Activated effector memory CD4-positive, alpha-beta T cell treated with Interleukin-2 at 50 U/mL for 16 hours (primary cell): ENCODE measurements around the gene WWTR1.

ENCODE experiments used
- DNase-seq: peaks from one replicate; pipeline ENCODE4 v3.0.0-alpha.2; 2020

WWTR1 gene

DNA sequence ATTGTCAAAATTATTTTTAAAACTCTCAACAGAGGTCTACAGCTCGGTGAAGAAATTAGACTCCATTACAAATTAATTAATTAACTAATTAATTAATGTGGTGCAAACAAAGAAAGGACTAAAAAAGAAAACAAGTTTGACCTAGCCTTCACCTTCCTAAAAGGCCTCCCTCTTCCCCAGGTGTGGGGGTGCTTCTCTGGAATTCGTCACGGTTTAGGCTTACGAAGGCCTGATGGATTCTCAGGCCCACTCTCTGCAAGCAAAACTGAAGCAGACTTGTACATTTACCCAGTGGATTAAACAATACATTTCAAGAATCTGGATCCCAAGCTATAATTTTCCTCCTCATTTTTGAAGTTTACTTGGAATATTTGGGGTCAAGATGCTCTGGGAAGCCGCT lies 94.7 kb downstream of the WWTR1 start:
- no peak for DNase-seq

DNA sequence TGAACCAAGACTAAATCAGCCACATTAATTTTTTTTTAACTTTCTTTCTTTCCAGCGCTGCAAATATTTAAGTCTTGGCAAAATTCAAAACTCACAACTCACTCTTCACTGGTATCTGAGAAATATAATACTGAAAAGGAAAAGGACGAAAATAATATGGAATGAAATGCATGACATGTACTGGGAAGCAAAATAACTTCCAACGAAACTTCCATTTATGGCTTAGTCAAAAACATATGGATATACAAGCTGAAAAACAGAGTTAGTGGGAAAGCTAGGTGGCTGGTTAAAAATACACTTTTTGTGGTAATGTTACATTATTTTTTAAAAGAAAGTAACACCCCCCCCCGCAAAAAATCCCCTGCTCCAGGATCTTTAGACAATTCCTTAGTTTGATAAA lies 97.2 kb downstream of the WWTR1 start:
- DNase-seq = no peak

DNA sequence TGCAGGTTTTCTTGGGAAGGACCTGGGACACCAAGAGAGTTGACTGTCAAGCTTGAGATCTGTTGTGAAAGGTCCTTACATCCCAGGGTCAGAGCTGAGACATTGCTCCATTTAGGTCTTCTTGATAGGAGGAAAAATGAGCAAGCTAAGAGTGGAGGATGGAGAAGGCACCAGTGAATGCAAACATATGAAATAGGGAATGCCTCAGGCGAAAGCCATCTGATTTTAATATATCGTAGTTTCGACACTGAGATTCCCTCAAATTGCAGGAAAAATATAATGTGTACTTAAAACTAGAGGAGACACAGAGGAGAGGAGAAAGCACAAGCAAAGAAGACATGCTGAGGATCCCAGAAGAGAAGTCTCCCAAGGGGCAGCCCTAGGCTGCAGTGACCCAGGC lies 97.8 kb downstream of the WWTR1 start:
- DNase-seq = no peak

DNA sequence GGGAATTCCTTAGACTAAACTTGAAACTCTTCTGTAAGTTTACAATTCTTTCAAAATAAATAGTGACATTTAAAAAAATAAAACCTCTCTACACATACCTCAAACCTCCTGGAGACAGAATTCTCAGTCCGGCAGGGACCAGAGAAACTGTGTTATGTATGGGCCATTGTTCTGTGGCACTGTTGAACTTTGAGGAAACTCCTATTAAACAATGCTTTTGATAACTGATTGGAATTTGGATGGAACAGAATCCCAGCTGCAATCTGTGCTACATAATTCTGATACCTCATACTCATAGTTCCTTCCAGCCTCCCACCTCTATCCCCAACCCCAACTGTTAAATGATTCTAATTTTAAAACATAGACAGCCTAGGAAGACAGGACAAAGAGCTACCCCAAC lies 98.3 kb downstream of the WWTR1 start:
- DNase-seq = no peak

DNA sequence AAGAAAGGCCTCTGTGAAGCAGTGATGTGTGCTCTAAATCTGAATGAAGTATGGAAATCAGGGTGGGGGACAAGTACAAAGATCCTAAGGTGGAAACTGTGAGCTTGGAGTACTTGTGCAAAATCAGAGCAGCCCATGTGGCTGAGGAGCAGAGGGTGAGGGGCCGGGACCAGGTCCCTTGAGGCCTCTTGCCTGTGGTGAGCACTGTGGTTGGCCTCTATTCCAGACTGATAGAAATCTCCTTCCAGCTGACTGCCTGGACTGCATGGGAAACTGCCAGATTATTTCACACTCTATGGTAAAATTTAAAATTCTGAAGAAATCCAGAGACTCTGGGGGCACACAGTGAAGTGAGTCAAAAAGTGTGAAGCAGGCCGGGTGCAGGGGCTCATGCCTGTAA lies 101.9 kb downstream of the WWTR1 start:
- no peak for DNase-seq

DNA sequence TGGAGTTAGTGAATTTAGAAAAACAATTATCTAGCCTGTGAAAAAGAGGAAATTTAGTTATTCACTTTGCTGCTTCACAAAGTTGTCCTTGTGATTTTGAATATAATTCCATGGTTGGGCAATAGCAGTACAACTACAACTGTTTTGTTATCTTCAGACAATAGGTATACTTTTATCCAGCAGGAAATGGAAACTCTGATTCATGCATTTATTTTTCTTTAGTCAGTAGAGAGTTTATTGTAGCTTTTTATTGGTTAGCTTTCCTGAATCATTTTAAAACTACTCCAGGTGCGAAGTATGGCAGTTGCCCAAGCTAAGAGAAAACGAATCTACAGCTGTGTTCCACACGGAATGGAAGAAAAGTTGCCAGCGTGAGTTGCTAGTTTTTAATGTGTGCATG lies 103.0 kb downstream of the WWTR1 start:
- DNase-seq = no peak

DNA sequence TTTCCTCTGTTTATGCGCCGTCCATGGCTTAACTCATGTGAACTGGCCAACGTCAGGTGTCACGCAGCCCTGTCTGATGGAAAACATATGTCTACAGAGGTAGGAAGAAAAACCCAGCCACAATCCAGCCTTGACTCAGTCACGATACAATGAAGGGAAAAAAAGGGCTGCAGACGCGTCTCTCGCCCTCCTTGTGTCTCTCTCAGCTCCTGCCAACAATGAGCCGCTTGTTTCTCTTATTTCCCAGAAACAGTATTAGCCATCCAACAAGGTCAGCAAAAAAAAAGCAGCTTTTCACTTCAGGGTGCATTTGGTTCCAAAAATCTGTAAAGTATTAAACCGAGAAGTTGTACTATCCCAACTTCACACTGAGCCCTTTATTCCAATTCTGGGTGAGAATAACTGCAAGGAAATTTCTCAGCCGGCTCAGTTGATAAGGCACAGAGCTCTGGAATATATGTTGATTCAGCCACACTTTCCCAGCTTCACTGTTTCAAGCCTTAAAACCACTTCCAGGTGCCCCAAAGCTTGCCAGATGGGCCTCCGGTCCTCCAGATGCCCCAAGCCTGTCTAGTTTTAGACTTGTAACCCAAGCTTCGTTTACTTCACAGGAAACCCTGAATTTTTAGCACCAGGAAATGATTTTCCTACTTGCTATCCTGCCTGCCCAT lies 103.9 kb downstream of the WWTR1 start:
- no peak for DNase-seq

DNA sequence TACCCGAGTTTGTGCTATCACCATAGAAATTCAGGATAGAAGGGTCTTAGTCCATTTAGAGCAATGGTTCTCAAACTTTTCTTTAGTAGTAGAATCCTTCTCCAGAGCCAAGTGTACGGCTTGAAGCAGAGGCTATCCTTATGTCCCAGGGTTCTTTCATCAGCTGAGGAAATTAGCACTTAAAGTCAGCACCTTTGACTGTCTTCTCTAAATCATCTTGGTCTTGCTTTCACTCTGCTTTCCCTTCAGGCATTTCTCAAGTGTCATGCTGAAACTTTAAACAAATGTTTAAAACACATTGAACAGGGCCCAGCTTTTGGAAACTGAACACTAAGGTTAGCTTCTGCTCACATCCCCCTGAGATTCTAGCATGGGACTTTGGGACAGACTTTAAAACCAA lies 105.1 kb downstream of the WWTR1 start:
- no peak for DNase-seq

DNA sequence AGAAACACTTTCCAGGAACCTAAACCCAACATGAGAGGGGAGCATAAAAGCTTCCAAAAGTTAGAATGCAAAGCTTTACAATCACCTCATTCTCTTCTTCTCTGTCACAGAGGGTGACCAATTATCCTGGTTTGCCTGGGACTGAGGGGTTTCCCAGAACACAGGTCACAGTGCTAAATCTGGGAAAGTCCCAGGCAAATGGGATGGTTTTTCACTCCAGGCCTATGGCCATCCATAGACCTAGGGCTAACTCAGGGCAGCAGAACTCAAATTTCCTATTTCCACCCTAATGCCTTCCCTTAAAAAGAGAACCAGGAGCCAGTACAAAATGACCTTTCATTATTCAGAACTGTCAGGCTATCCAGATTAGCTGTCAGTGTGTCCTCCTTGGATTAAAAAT lies 106.3 kb downstream of the WWTR1 start:
- DNase-seq = no peak

DNA sequence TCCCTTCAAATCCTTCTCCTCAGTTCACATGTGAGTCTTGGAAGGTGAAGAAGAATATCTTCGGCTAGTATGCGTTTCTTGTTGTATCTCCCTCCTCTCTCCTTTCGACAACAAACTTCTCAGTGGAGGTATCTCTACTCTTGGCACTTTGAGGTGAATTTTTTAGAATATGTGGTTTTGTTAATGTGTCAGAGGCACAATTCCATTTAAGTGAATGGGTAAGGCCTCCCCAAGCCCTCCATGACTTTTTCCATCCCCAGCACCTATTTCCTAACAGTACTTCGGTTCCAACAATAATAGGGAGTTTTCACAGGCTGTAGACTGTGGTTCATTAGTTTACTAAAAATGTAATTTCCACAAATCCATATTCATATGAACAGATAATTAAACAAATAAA lies 109.2 kb downstream of the WWTR1 start:
- no peak for DNase-seq

DNA sequence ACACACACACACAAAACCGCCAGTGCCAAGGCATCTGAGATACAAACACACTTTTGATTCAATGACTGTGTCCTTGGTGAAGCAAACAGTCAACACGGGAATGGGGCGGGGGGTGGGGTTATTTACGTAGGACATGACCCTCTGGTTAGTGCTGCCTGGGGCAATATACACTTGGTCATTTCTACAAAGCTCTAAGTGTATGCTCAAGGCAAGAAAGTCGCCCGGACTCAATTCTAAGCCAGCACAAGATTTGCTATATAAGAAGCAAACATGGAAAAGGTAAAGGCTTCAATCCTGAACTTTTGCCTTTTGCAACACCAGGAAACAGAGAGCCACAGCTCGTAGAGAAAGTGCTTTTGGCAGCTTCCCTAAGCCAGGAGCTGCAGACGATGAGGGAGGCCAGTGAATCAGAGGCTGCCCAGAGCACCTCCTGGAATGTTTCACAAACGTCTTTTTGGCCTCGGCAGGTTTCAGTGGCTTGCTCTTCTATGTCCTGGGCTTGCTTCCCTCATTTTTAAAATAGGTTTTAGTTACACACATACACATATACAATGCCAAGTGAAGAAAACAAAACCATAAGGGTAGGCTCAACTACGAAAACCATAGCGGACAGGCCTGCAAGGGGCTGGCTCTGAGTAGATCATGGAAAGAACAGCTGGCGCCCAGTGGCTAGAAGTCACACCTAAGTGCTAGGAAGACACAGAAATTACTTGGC lies 109.7 kb downstream of the WWTR1 start:
- DNase-seq = no peak

DNA sequence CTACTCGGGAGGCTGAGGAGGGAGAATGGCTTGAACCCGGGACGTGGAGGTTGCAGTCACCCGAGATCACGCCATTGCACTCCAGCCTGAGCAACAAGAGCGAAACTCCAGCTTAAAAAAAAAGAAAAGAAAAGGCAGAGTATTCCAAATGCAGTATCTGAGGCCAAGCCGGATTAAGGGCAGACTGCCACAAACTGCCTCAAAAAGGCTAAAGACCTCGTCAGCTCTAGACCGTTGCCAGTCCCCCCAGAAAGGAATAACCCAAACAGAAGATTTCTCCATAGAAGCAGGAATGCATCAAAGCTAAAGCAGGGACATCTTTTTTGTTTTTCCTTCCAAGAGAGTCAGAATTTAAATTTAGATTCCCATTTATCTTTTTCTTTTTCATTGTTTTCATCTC lies 110.4 kb downstream of the WWTR1 start:
- DNase-seq = no peak

DNA sequence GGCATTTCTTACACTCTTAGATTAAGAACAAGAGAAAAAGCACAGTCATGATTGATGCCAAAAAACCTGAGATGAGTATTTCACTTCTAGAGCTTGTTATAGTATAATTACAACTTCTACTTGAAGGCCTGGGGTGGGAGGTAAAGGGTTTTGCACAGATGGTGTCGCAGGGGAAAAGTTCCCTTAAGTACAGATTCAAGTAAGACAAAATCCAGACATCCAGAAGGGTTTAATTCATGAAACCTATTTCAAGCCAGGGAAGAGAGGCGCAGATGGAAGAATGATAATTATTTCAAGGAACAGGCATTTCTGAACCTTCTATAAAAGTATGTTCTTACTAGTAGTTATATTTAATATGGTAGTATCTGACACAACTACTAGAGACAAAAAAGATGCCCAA lies 112.8 kb downstream of the WWTR1 start:
- DNase-seq = no peak

DNA sequence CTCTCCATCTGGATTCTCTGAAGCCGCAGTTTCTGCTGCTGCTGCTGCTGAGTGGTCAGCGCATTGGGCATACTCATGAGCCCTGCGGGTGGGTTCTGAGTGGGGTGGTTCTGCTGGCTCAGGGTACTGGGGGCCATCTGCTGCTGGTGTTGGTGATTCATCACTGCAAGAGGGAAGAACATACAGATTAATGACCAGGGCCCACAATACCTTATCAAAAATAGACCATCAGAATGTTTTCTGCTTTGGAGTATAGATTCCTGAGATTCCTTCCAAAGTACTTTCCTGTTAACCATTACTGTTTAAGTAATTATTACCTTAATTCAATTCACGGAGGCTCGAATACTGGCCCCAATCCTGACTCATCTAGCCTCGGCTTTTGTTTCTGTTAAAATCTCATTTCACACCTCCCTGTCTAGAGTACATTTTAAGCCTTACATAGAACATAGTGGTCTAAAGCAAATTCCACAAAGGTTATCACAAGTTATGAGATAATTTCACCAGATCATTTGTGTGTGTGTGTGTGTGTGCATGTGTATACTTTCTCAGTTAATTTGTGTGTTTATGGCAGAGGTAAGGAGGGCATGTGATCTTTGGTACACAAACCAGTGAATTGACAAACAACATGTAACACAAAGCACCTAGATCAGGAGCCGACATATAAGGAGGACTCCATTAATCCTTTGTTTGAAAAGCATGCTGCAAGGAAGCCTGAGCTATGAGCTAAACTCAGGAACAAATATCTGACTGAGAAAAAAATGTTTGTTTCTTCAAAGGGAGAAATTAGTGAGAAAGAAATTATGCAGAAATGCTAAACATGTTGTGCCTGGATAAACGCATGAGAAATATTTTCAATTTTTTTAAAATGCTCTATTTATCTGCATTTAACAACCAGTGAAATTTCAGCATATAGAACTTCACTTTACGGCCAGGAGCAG lies 115.2 kb downstream of the WWTR1 start:
- no peak for DNase-seq

DNA sequence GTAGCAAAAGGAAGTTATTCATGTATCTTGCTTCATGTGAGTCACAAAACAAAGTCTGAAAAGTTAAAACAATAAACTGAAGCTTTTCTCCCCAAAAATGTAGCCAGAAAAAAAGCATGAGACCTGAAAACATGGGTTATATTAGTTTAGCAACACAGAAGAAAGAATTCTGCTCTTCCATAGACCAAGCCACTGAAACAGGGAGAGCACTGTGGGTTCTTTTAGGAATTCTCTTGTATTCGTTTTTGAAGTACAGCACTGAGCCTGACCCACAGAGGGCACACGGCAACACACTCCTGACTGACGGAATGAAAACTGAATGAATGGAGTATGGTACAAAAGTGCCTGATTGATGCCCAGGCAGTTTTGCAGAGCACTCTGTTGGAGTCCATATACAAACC lies 116.7 kb downstream of the WWTR1 start:
- DNase-seq = no peak

DNA sequence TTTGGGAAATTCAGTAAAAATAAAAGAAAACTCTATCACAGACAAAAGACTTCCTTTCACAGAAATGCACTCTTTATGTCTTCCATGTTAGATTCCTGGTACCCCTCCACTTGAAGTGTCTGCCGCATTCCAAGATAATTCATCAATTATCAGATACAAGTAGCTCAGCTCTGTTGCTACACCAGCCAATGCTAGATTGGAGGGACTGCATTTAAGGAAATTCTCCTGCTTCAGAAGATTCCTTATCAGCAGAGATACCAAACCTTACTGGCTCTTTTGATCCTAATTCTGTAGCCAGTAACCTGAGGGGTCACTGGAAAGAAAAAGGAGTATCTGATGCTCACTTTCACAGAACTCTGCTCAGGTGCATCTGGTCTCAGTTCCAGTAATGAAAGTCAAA lies 119.5 kb downstream of the WWTR1 start:
- no peak for DNase-seq

DNA sequence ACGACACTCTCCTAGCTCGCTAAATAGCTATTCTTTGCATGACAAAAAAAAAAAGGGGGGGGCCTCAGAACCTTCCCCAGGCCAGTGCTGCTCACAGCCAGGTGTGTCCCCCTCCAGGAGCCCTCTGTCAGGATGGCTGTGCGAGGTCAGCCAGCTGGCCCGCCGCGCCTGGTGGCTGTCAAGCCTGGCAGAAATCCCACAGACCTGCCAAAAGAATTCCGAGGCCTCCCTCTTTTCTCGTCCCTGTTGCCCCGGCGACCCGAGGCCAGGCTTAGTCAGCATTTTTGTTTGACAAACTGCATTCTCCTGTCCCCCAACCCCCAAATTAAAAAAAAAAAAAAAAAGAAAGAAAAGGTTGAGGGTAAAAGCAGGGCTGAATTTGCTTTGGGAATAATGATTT lies 121.4 kb downstream of the WWTR1 start:
- no peak for DNase-seq

DNA sequence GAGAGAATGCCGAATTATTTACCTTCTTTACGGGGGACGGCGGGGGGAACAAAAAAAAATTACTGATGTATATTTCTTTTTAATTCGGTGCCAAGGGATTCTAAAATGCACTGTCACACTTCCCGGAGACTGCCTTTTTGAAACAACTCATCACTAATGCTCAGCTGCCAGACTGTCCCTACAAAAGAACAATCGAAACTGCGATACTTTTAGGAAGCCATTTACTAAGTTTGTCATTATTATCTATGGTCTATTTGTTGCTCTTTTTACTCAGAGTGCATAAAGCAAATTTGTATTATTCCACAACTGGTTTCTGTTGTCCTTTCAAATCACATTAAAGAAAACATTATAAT lies 122.5 kb downstream of the WWTR1 start:
- DNase-seq = no peak

DNA sequence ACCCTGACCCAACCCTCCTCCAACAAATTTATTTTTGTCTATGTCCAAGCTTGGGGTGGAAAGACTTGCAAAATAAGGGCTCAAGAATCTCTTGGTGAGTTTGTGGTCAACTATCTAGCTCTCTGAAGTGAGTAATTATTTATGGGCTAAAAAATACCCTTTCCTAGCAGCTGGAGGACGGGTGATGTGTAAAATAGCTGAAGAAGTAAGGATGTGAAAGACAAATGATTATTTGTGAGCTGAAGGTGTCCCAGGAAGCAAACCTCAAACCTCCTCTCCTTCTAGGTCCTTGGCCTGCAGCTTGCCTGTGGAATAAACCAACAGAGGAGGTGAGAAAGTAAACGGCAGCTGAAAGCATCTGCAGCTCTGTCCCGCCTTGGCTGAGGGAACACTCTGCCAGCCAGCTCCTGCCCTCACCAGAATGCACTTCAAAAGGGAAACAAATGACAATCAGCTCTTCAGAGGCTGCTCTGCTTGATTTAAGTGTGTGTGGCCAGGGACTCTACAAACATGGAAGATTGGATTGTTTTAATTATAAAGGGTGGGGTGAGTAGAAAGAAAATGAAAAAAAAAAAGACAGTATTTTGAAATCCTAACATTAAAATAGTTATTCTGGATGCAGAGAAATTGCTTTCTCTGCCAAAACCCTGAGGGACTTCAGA lies 123.0 kb downstream of the WWTR1 start:
- no peak for DNase-seq

DNA sequence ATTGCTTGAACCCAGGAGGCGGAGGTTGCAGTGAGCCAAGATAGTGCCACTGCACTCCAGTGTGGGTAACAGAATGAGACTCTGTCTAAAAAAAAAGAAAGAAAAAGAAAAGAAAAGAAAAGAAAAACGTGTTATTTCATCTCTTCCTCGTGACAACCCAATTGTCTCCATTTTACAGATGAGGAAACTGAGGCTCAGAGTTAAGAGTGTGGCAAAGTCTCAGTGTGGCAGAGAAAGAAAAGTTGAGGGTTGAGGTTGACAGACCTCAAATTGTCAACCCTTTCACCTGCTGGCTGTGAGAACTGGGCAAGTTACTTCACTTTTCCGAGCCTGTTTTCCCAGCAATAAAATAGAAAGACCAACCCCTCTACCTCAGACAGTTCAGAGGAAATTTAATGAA lies 123.7 kb downstream of the WWTR1 start:
- DNase-seq = no peak

DNA sequence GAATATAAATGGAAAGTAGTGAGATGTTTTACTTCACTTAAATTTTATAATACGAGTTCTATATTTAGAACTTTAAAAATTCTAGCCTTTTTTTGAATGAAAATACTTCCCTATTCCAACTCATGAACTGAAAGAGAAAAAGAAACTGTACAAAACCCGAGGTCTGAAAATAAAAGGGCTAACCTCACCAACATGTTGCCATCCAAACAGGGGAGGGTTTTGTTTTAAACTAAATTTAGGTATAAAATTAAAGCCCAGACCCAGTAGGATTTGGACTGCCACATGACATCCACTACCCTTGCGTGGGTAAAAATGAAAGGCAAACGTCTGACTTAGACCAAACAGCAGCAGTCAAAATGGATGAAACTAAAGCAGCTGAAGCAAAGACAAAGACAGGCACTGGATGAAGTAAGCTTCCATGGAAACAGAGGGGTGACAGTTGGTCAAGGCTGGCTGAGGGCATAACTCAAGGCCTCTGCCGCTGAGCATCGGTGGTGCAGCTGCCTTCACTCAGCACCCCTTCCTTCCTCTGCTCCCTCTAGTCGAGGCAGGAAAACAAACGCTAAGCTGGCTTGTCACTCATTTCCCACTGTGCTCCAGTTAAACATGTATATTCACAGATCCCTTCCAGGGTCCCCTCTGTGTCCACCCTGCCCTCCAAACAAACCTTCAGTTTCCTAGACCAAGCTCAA lies 125.2 kb downstream of the WWTR1 start:
- DNase-seq = no peak

DNA sequence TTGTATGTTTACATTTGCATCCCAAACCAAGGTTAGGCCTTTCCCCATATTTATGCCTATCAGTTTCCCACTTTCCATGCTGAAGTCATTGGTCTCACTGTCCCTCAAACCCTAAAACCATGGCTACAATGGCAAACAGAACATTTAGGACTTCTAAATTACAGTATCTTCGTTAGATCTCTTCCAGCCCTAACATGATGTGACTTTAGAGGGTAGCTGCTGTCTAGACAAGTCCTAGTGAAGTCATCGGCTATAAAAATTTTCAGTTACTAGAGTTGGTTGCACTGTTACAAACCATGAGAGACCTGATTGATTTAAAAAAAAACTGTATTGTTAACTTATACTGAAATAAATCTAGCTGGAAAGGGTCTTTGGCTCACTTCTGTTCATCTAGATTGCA lies 128.7 kb downstream of the WWTR1 start:
- DNase-seq = no peak

DNA sequence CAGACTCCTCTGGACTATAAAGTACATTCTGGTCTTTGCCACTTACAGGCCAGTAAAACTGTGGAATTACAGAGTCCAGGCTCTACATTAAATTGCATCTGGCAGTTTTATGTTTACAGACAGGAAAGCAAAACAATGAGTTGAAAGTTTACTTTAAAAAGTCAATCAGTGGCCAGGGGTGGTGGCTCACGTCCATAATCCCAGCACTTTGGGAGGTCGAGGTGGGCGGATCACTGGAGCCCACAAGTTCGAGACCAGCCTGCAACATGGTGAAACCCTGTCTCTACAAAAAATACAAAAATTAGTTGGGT lies 129.5 kb downstream of the WWTR1 start:
- no peak for DNase-seq
